Cardiac fibroblast (primary cell): Measurements from ENCODE around the gene KCNMA1.
"Not testable (repeated sequence)": the region's sequence is repeated elsewhere in the genome, so short reads cannot be mapped to it uniquely, and the experiment has no call there.

ENCODE experiments used
- DNase-seq, 2 donors: peaks; one replicate each; pipeline versions ENCODE4 v3.0.0 to v3.0.0-alpha.2; 2010; ENCODE audit warnings: low read depth in 2 of 2
- H3K4me3 ChIP-seq, 2 donors: replicated peaks in 1 of 2; 1 replicate in 1 of 2; 2 replicates in 1 of 2; pipeline ENCODE4 v1.5.1; 2011; ENCODE audit warnings: low read depth in 2 of 2, low read length in 2 of 2, mild to moderate bottlenecking in 2 of 2, moderate library complexity in 1 of 2
- CTCF ChIP-seq: IDR thresholded peaks from one replicate; pipeline ENCODE4 v1.5.1; 2011; ENCODE audit warnings: low read depth, mild to moderate bottlenecking, low read length, inconsistent platforms

The KCNMA1 gene

GRCh38 chr10:77526868-77527617 is 110.6 kb downstream of the KCNMA1 start:
- peak in 1 of 2 donors; percentile 50 for DNase-seq
- no peak for TF ChIP-seq CTCF
- no peak overlapping the region for H3K4me3 ChIP-seq

GRCh38 chr10:77524281-77524711 is 113.3 kb downstream of the KCNMA1 start:
- TF ChIP-seq CTCF, result no peak
- peak; percentile 77 to 85 for DNase-seq
- no peak overlapping the region for H3K4me3 ChIP-seq

GRCh38 chr10:77522268-77522809 is 115.3 kb downstream of the KCNMA1 start:
- DNase-seq, result no peak
- no peak for TF ChIP-seq CTCF

GRCh38 chr10:77520995-77521394 is 116.6 kb downstream of the KCNMA1 start:
- no peak for DNase-seq
- no peak for TF ChIP-seq CTCF
- H3K4me3 ChIP-seq, result no peak overlapping the region

More at GRCh38 chr10:77522268-77522809, 115.3 kb downstream of the KCNMA1 start:
- no peak overlapping the region for H3K4me3 ChIP-seq

- DNase-seq, result no peak
- TF ChIP-seq CTCF, result no peak
- H3K4me3 ChIP-seq, result no peak overlapping the region
Observed at GRCh38 chr10:77520290-77520689, 117.3 kb downstream of the KCNMA1 start.

- not testable (repeated sequence) for DNase-seq, H3K4me3 ChIP-seq
Observed at GRCh38 chr10:77519791-77520190, 117.8 kb downstream of the KCNMA1 start.

- no peak for DNase-seq
- TF ChIP-seq CTCF, result no peak
Observed at GRCh38 chr10:77518910-77519274, 118.7 kb downstream of the KCNMA1 start.

More at GRCh38 chr10:77518910-77519274, 118.7 kb downstream of the KCNMA1 start:
- no peak overlapping the region for H3K4me3 ChIP-seq
